ENCODE measurements around the gene SLK.
A peak's percentile ranks its signal among the peaks of the same experiment; 100 is the strongest.

The SLK gene

DNA sequence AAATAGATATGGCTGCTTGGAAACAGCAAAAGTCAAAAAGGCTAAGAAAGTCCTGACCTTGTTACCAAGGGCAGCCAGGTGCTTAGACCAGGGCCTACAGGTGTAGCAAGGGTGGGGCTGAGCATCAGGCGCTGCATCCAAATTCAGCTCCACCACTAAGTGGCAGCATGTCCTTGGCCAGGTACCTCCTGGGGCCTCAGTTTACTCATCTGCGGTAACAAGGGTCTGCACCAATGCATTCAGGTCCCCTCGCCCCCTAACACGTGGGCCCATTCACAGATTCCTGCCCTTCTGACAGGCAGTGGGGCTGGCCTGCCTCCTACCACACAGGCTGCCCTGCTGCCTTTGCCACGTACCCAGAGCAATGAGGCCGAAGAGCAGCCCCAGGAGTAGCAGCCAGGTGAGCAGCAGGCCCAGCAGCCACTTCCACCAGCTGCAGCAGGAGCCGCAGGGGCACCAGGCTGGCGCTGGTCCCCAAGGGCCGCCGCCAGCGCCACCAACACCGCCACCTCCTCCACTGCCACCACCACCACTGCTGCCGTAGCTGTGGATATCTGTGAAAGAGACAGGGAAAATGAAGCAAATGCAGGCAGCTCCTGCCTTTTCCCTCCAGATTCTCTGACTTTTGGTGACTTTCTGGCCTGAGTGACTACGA, 89.8 kb downstream of the SLK start:
- no peak for DNase-seq

DNA sequence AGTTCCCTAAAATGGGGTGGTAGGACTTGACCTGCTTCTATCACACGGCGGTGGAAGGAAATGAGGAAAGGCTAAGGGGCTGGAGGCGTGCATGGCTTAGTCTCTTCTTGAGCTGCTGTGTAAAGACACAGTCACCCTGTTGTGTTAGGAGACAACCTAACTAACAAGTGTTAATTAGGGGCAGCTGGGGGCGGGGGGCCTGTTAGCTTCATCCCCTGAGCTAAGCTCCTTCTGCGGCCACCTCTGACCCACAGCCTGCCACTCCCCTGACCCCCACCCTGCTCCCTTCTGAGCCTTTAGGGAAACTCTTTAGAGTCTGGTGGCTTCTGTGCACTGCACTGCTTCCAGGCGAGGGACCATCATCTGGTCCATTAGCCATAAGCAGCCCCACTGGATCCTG, 90.8 kb downstream of the SLK start:
- DNase-seq: no peak

DNA sequence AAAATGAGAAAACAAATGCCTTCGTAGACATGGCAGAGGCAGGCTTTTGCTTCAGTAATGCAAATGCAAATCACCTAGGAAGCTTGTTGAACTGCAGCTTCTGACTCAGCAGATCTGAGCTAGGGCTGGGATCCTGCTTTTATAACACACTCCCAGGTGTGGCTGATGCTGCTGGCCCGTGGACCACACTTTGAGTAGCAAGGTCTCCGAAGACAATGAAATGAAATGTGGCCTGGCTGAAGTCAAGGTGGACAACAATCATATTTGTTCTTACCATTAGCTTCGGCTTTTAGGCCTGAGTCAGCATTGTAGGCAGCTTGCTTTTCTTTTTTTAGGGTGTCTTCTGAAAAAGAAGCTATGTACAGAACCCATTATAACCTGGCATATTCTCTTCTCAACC, 92.4 kb downstream of the SLK start:
- no peak for DNase-seq

DNA sequence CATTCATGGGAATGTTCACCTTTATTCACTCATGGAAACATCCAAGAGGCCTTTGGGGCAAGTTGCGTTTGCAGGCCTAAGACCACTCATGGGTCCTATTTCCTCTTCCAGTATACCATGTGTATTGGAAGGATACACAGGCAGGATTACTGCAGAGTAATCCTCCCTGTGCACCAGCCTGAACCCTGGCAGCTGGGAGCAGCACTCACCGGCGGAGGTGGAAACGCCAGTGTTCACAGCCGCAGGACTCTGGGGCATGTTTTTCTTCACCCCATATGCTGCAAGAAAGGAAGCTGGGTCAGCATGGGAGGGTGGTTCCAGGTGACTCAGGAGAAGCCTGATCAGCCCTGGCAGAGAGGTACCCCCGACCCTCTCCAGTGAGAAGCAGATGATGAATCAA, 94.3 kb downstream of the SLK start:
- DNase-seq: no peak

DNA sequence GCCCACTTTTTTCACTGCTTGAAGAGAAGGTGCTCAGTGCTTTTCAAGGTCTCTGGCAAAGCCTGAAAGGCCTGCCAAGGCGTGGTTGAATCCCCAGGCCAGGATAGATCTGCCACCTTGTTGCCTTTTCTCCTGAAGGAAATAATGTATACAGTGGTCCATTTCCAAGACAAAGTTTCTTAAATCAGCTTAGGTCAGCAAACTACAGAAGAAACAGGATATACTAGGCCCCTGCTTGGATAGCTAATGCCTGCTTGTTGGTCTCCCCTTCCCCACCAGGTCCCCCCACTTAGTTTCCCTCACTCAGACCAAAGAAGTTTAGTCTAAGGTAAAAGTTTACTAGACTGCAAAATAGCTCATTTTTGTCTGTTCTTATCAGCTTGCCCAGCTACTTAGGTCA, 98.8 kb downstream of the SLK start:
- no peak for DNase-seq

DNA sequence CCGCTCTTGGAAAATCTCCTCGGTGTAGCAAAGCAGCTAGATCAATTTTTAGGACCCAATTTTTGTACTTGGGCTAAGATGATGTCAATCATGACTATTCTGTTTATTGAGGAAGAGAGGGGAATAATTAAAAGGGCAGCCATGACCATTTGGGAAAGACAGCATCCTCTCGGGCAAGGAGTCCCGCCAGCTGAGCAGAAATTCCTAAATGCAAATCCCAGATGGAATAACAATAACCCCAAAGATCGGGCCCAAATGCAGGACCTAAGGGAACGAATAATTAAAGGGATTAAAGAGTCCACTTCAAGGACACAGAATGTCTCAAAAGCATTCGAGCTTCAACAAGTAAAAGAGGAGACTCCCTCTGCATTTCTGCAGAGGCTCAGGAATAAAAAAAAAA, 100.0 kb downstream of the SLK start:
- DNase-seq: no peak

DNA sequence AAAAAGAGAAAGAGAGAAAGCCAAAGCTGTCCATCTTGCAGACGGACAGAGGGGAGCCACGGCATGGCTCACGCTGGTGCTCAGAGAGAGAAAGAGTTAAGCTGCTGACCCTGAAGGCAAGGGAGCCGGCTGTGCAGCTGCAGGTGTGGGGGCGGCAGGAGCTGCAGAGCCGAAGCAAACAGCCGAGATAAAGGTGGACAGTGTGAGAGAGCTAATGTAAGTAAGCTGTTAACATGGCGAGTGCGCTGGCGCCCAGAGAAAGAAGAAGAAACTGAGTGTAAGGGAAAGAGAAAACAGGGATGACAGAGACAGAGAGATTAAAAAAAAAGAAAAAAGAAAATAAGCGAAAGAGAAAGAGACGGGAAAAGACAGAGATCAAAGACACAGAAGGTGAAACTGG, 100.6 kb downstream of the SLK start:
- DNase-seq: no peak

DNA sequence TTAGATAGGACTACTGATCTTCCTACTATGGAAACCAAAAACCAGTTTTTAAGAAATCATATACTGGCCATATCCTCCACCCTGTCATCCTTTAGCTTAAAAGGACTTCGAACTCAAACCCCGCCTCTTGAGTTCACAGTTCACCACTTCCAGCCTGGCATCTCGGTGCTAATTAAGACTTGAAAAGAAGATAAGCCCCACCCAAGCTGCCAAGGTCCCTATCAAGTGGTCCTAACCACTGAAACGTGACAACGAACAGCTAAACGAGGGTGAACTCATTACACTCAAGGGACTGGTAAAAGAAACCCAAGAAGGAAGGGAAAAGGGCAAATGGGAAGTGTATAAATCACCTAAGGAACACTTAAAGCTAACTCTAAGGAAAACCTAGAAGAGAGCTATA, 102.7 kb downstream of the SLK start:
- no peak for DNase-seq

DNA sequence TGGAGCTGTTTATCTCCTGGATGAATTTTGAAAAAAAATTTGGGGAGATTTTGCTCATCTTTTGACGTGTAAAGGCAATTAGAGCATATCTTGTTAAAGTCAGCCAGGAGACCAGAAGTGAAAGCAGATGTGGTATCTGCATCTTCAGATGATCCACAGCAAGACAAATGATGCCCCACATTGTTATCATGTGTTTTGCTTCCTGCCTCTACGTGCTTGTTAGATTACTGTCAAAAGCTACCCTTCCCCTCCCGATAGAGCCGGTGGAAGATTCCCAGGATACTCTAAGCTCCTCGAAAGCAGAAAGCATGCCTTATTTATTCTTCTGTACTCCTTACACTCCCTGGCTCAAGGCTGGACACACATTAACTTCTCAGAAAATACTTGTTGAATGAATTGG, 105.8 kb downstream of the SLK start:
- no peak for DNase-seq

DNA sequence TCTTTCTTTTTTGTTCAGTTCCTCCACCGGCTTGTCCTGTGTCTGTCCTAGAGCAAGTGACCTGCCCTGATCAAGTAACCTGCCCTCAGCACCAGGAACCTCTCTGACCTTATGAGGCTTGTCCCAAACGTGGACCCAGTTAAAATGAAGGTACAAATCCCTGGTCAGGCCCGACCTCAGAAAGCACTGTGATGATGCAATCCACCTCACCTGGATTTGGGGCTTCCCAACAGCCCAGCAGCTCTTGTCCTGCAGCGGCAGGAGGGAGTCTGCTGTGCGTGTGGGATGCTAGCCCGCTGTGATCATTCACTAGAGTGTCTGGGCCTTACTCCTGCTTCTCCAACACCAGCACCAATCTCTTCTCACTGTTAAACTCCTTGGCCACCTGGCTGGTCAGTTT, 107.6 kb downstream of the SLK start:
- no peak for DNase-seq

DNA sequence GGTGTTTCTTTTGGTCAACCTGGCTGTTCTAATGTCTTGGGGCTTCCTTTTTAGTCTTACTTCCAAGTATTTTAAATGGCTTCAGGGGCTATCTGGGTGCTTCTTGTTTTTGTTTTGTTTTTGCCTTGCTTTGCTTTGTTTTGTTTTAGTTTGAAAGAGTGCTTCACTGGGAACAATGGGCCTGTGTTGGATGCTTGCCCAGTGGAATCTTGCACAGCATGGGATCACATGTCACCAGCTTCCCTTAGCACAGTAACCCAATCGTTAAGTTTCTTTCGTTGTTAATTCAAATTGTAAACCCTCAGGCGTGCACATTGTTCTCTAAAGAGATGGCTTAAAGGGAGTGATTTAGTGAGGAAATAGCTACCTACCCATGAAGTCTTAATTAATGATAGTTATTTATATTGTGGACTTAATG, 109.8 kb downstream of the SLK start:
- peak; percentile 70 for DNase-seq

DNA sequence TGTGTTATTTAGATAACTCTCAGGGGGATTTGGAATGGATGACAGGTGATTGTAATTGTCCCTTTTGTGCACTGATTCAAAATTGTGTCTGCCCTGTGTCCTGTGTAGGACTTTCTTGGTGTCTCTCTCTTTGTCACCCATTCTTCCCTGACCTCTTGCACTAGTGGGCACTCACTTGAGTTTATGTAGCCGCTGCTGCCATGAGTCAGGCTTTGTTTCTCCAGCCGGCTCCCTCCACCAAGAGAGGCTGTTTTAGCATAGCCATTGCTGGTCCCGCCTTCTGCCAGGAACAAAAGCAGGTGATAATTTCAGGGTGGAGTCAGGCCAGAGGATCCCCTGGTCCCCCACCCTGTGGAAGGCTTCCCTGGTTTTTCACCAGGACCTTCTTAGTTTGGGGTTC, 110.3 kb downstream of the SLK start:
- DNase-seq: no peak

DNA sequence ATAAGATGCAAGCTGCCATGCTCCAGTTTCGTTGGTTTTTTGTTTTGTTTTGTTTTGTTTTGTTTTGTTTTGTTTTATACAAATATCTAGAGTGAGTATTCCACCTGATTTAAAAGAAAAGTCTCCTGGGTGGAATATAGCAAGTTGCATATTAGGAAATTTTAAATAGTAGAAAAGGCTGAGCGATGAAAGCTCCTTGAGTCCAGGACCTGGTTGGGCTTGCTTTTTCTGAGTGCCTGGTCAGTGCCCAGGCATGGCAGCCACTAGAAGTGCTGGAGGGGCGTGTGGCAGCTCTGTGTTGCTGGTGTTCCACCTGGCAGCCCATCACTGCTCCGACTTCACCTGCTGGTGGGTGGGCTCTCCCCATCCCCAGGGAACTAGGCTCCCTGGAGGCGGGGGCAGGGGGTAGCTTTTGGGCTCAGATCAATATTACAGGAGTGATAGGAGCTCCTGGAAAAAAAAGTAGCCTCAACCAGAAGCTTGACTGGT, 110.8 kb downstream of the SLK start:
- DNase-seq: peak; percentile 16

All from NCI-H1105 (cell line).